Skeletal muscle cell (primary cell): Measurements from ENCODE around the gene MKX.

Source experiments
- DNase-seq: peaks from one replicate; pipeline ENCODE4 v3.0.0-alpha.2; 2010; ENCODE audit warnings: low read depth
- H3K4me3 ChIP-seq: 2 replicates; pipeline ENCODE4 v1.5.1; 2011; ENCODE audit warnings: low read depth, mild to moderate bottlenecking, control low read depth, low read length, moderate library complexity

The MKX gene

DNA sequence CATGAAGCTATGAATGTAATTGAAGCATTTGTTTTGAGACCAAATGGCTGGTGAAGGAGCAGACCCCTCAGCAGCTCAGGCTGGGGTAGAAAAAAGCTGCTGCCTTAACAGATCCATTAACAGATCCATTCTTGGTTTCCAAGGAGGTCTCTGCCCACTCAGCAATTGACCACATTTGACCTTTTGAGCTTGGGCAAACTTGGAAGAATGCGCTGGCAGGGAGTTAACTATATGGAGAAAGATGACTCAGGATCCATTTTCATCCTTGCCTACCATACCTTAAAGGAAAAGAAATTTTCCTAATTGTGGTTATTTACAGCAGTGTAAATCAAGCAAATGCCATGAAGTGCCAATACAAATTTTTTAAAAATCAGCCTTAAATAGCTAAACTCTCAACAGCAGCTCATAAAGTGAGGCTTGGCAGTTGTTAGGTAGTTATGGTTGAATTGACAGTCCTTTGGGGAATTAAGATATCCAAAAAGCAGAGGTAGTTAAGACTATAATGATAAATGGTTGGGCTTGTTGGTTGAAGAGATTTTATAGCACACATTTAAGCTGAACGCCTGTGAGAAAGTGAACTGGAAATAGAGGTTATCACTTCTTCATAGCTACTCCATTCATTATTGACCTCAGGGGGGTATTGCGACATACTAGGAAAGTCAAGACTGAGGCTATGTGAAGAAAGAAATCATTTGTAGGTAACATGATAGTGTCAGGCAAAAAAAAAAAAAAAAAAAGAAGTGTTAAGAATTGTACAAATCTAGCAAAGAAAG is 83.9 kb downstream of the MKX start:
- no peak for DNase-seq

GRCh38 chr10:27660711-27661110 is 84.9 kb downstream of the MKX start:
- H3K4me3 ChIP-seq, result no peak overlapping the region
- DNase-seq, result no peak

More for the DNA sequence above, 83.9 kb downstream of the MKX start:
- H3K4me3 ChIP-seq, result no peak overlapping the region

DNA sequence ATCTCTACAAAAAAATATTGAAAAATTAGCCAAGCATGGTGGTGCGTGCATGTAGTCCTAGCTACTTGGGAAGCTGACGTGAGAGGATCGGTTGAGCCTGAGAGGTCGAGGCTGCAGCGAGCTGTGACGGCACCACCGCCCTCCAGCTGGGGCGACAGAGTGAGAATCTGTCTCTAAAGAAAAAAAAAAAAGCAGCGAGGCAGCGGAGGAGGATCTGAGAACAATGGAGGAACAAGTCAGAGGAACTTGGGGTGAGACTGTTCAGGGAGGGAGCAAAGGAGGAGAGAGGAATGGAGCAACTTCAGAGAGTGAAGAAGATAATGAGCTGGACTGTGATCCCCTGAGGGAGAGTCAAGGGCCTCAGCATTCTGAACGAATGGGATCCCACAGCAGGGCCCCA is 85.4 kb downstream of the MKX start:
- no peak for DNase-seq
- H3K4me3 ChIP-seq, result no peak overlapping the region

DNA sequence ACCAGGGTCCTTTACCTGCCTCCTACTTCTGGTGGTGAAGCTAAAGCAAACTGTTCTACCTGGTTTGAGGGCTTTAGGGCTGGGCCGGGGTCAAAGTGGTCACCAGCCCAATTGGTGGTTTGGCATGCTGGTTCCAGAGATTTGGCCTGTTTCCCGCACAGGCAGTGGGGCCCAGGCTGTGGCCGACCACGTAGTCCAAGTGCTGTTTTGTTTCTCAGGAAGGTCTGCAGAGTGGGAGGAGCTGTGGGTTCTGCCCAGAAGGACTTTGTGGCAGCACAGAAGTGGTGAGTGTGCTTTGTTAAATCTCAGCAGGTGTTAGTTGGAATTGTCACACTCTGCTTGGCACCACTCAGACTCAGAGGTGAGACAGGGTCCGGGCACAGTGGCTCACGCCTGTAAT is 85.8 kb downstream of the MKX start:
- no peak overlapping the region for H3K4me3 ChIP-seq
- no peak for DNase-seq

GRCh38 chr10:27658788-27659187 is 86.8 kb downstream of the MKX start:
- no peak overlapping the region for H3K4me3 ChIP-seq
- DNase-seq, result no peak

- DNase-seq, result no peak
- H3K4me3 ChIP-seq, result no peak overlapping the region
Observed at GRCh38 chr10:27655296-27655695, 90.3 kb downstream of the MKX start.

- no peak overlapping the region for H3K4me3 ChIP-seq
Observed at GRCh38 chr10:27654284-27654683, 91.3 kb downstream of the MKX start.

DNA sequence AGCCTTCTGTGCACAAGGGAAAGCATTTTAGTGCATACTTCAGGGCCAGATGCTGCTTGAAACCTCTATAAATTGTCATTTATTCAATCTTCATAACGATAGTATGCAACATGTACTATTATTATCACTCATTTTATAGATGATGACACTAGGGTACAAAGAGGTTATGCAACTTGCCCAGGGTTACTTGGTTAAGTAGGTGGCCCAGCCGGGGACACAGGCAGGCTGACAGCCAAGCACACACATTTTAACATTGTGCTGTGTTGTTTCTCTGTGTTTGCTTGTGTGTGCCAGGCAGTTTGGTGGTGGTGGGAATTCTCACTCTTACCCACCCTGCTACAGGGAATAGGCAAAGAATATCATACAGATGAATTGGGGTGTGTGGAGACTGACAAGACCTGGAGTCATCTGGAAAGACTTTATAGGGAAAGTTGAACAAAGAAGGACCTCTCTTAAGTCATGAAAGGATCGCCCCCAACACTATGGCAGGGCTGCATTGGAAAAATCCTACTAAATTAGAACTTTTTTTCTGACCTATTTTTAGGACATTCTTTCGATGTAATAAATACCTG is 98.9 kb downstream of the MKX start:
- DNase-seq, result no peak

More at GRCh38 chr10:27654284-27654683, 91.3 kb downstream of the MKX start:
- no peak for DNase-seq

DNA sequence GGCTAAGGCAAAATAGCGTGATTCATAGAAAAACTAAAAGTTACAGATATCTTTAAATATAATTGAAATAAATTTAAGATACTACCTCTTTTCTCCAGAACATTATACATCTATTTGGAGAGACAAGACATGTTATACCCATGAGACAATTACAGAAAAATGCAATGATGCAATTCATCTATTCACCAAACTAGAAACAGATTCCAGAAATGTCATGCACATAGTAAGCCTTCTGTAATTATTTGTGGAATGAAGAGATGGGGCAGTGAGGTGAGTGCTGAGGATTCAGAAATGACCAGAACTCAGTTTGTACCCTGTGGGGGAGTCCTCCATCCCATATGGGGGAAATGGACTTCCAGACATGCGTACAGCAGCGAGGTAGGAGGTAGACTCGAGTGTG is 99.4 kb downstream of the MKX start:
- H3K4me3 ChIP-seq, result no peak overlapping the region
- no peak for DNase-seq

More for the DNA sequence above, 98.9 kb downstream of the MKX start:
- no peak overlapping the region for H3K4me3 ChIP-seq

DNA sequence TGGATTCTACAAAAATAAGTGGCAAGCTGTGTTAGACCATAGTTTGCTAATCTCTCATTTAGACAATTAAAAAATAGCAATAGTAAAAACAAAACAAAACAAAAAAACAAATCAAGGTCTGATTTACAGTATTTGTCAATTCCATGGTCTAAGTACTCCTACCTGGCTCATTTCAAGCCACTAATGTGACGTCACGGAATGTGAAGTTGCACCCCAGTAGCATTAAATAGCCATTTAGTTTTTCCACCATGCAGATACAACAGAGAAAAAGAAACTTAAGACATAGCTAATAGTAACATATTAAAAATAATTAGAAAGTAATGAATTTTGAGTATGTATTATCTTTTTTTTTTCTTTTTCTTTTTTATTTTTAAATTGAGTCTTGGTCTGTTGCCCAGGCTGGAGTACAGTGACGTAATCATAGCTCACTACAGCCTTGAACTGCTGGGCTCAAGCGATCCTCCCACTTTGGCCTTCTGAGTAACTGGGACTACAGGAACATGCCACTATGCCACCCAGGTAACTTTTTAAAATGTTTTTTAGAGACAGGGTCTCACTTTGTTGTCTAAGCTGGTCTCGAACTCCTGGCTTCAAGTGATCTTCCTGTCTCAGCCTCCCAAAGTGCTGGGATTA is 101.2 kb downstream of the MKX start:
- no peak for DNase-seq
- no peak overlapping the region for H3K4me3 ChIP-seq

DNA sequence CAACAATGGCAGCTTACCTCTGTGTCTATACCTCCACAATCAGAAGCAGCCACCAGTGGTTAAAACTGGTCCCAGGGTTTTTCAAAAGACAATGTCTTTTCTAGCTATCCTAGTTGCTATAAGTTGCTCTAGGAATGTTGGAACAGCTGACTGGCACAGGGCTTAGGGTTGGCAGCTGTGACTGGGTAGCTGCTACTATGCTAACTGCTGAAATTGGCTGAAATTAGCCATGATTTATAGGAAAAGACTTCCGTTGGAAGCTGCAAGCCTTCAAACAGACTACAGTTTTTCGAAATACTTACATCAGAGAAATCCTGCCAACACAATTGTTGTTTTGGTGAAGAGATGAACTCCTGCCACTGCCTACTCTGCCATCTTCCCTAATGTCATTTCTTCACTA is 102.3 kb downstream of the MKX start:
- no peak for DNase-seq
- H3K4me3 ChIP-seq, result no peak overlapping the region

DNA sequence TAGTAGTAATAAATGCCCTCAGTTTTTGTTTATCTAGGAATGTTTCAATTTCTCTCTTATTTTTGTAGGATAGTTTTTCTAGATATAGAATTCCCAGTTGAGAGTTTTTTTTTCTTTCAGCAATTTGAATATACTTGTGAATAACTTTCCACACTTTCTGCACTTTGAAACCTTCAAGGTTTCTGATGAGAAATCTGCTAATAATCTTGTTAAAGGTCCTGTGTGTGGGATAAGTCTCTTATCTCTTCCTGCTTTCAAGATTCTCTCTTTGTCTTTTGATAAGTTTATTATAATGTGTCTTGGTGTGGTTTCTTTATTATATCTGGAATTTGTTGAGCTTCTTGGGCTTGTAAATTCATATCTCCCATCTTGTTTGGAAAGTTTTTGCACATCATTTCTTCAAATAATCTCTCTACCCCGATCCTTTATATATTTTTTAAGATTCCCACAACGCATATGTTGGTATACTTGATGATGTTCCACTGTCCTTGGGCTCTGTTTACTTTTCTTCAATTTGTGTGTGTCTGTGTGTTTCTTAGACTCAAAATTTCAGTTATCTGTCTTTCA is 103.5 kb downstream of the MKX start:
- no peak for DNase-seq
- no peak overlapping the region for H3K4me3 ChIP-seq

GRCh38 chr10:27638071-27638750 is 107.4 kb downstream of the MKX start:
- no peak overlapping the region for H3K4me3 ChIP-seq
- no peak for DNase-seq

DNA sequence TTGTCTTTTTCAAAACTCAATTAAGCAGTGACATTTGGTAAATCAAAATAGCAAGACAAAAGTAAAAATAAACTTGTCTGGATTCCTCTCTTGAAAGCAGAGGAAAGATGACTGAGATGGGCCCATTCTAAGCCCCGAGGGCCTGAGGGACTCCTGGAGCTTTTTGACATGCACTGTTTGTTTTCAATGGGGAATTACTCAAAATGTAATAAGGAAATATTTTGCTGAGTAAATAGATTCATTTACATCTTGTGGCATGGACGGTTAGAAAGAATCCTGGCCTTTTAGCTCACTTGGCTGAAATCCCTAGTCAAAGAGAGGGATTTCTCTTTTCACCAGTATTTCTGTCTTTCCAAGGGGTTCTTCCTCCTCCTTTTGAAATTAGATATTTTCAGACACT is 108.0 kb downstream of the MKX start:
- no peak overlapping the region for H3K4me3 ChIP-seq
- DNase-seq, result no peak

- DNase-seq, result no peak
- no peak overlapping the region for H3K4me3 ChIP-seq
Observed at GRCh38 chr10:27636816-27637215, 108.8 kb downstream of the MKX start.

DNA sequence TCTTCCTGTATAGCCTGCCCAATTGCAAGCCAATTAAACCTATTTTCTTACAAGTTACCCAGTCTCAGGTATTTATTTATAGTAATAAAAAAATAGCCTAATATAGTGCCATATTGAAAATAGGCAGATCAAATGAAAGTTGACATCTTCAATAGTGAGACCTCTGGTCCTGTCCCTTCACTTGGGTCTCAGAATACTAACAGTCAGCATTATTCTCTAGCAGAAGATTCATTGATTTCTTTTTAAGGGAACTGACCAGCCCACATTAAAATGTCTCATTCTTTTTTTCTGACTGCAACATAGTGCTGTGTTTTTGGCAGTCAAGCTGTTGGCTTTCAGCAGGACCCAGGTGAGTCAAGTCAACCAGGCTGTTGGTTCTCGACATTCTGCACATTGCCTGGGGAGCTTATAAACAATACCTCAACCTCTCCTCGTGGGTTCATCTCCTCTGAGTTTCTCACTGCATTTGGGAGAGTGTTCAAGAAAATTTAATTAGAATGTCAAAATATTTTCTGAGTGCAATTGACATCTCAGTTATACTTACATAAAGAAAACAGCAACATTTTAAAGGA is 109.8 kb downstream of the MKX start:
- no peak for DNase-seq
- no peak overlapping the region for H3K4me3 ChIP-seq

DNA sequence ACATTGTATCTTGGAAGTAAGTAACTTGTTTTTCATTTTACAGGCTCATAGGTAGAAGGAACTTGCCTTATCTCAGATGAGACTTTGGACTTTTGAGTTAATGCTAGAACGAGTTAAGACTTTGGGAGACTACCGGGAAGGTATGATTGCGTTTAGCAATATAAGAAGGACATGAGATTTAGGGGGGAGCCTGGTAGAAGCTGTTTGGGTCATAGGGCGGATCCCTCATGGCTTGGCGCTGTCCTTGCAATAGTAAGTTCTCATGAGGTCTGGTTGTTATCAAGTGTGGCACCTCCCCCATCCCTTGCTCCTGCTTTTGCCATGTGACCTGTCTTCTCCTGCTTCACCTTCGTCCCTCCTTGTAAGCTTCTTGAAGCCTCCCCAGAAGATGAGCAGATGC is 110.3 kb downstream of the MKX start:
- no peak for DNase-seq
- no peak overlapping the region for H3K4me3 ChIP-seq

- H3K4me3 ChIP-seq, result no peak overlapping the region
- DNase-seq, result no peak
Observed at GRCh38 chr10:27628621-27629020, 117.0 kb downstream of the MKX start.

DNA sequence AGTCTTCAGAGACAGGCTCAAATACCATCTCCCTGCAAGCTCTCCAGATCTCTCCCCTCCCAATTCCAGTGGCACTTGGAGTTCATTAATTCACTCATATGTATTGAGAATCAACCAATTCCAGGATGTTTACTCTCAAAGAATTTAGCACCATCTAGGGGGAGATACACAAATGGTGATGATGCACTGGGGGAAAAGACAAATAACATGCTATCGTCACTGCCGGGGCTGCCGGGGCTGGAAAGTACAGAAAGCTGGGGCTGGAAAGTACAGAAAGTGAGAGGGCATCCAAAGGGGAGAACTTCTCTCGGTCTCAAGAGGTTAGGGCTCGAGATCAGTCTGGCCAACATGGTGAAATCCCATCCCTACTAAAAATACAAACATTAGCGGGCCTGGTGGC is 118.7 kb downstream of the MKX start:
- no peak for DNase-seq
- no peak overlapping the region for H3K4me3 ChIP-seq
